Measurements from ENCODE around the gene CCR5AS.
A peak's percentile ranks its signal among the peaks of the same experiment; 100 is the strongest.

Gene CCR5AS

DNA sequence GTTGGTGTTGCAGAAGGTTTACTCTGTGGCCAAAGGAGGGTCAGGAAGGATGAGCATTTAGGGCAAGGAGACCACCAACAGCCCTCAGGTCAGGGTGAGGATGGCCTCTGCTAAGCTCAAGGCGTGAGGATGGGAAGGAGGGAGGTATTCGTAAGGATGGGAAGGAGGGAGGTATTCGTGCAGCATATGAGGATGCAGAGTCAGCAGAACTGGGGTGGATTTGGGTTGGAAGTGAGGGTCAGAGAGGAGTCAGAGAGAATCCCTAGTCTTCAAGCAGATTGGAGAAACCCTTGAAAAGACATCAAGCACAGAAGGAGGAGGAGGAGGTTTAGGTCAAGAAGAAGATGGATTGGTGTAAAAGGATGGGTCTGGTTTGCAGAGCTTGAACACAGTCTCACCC lies 32.1 kb downstream of the CCR5AS start:
- no peak for DNase-seq

GRCh38 chr3:46372492-46373359 lies 34.1 kb downstream of the CCR5AS start:
- no peak for DNase-seq

- DNase-seq = no peak
Measured at GRCh38 chr3:46371519-46372340, 35.1 kb downstream of the CCR5AS start.

DNA sequence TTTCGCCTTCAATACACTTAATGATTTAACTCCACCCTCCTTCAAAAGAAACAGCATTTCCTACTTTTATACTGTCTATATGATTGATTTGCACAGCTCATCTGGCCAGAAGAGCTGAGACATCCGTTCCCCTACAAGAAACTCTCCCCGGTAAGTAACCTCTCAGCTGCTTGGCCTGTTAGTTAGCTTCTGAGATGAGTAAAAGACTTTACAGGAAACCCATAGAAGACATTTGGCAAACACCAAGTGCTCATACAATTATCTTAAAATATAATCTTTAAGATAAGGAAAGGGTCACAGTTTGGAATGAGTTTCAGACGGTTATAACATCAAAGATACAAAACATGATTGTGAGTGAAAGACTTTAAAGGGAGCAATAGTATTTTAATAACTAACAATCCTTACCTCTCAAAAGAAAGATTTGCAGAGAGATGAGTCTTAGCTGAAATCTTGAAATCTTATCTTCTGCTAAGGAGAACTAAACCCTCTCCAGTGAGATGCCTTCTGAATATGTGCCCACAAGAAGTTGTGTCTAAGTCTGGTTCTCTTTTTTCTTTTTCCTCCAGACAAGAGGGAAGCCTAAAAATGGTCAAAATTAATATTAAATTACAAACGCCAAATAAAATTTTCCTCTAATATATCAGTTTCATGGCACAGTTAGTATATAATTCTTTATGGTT lies 35.9 kb downstream of the CCR5AS start, which contains the start of gene CCR5:
Gene CCR5 (plus strand): TSS at position 108 of the 680 bp plus-strand sequence. CDS start 1,957 bp downstream, outside the sequence.
- no peak for DNase-seq

DNA sequence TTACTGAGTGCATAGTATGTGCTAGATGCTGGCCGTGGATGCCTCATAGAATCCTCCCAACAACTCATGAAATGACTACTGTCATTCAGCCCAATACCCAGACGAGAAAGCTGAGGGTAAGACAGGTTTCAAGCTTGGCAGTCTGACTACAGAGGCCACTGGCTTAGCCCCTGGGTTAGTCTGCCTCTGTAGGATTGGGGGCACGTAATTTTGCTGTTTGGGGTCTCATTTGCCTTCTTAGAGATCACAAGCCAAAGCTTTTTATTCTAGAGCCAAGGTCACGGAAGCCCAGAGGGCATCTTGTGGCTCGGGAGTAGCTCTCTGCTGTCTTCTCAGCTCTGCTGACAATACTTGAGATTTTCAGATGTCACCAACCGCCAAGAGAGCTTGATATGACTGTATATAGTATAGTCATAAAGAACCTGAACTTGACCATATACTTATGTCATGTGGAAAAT lies 37.2 kb downstream of the CCR5AS start:
- peak; percentile 56 for DNase-seq

DNA sequence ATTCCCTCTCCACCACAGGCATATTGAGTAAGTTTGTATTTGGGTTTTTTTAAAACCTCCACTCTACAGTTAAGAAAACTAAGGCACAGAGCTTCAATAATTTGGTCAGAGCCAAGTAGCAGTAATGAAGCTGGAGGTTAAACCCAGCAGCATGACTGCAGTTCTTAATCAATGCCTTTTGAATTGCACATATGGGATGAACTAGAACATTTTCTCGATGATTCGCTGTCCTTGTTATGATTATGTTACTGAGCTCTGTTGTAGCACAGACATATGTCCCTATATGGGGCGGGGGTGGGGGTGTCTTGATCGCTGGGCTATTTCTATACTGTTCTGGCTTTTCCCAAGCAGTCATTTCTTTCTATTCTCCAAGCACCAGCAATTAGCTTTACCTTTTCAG lies 37.7 kb downstream of the CCR5AS start:
- DNase-seq = no peak

GRCh38 chr3:46368569-46368968 lies 38.3 kb downstream of the CCR5AS start:
- peak; percentile 67 for DNase-seq

- no peak for DNase-seq
Measured at GRCh38 chr3:46367811-46368210, 39.1 kb downstream of the CCR5AS start.

DNA sequence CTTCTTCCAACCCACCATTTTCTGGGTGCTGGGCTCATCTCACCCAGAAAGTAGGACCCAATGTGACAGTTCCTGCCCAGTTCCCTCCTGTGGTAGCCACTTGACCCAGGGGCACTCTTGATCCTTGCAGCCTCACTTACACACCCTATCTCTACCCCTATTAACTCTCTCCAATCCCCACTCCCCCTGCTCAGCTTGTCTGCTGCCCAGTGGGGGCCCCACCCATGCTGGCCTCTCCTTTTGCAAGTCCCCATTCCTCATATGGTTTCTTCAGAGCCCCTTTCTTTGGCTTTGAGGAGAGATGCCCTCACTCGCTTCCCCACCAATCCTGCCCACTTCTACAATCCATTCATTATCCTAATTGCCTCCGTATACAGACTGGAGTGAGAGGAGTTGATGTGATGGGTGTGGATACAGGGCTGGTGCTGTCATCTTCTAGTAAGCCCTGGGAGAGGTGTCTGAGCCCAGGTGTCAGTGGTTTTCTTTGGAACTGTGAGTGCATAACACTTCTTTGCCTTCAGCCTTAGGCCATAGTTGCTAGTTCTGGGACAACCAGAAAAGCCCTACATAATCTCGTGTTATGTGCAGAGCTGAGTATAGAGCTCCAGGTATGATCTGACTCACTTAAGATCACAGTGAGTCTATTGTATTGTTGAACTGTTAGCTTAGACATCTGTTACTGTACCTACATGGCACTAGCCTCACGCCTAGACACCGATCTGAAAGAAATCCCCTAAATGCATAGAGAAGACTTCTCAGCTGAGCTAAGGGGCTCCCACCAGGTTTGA lies 40.9 kb downstream of the CCR5AS start:
- DNase-seq = no peak

- DNase-seq = no peak
Measured at GRCh38 chr3:46365041-46365440, 41.8 kb downstream of the CCR5AS start.

DNA sequence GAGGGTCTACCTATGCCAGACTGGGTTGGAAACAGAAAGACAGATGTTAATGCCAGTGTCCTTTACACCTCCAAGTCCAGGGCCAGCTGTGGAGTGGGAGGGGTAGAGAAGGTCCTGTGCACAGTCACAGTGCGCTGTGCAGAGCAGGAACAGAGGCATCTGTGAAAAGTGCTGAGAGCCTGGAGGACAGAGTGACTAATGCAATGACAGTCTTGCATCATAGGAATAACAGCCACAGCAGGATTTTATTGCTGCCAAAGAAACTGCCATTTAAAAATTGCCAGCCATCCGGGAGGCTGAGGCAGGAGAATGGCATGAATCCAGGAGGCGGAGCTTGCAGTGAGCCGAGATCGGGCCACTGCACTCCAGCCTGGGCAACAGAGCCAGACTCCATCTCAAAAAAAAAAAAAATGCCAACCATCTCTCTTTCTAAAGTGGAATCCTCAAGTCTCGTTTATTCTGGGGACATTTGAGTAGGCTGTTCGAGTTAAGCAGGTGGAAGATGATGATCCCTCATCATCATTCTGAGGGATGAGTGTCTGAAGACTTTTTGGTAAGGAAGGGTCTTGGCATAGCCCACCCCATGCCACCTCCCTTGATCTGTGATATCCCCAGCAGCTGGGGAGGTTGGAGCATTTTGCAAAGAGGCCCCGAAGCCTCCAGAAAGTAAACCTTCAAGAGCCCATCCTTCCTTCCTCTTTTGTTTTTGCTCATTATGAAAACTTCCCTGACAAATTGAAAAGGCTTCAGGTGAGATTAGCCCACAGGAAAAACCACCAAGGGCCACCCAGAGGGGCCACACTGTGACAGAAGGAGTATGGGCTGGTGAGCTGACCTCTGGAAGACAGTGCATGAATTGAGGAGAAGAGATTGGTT lies 45.2 kb downstream of the CCR5AS start:
- DNase-seq = no peak

GRCh38 chr3:46360907-46361306 lies 46.0 kb downstream of the CCR5AS start:
- DNase-seq = no peak

DNA sequence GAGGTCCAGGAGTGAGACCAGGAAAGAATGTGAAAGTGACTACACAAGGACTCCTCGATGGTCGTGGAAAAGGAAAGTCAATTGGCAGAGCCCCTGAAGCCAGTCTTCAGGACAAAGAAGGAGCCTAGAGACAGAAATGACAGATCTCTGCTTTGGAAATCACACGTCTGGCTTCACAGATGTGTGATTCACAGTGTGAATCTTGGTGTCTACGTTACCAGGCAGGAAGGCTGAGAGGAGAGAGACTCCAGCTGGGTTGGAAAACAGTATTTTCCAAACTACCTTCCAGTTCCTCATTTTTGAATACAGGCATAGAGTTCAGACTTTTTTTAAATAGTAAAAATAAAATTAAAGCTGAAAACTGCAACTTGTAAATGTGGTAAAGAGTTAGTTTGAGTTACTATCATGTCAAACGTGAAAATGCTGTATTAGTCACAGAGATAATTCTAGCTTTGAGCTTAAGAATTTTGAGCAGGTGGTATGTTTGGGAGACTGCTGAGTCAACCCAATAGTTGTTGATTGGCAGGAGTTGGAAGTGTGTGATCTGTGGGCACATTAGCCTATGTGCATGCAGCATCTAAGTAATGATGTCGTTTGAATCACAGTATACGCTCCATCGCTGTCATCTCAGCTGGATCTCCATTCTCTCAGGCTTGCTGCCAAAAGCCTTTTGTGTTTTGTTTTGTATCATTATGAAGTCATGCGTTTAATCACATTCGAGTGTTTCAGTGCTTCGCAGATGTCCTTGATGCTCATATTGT lies 47.0 kb downstream of the CCR5AS start:
- DNase-seq = no peak

DNA sequence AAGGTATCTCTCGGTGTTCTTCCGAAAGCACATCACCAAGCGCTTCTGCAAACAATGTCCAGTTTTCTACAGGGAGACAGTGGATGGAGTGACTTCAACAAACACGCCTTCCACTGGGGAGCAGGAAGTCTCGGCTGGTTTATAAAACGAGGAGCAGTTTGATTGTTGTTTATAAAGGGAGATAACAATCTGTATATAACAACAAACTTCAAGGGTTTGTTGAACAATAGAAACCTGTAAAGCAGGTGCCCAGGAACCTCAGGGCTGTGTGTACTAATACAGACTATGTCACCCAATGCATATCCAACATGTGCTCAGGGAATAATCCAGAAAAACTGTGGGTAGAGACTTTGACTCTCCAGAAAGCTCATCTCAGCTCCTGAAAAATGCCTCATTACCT lies 48.4 kb downstream of the CCR5AS start:
- DNase-seq = no peak

GRCh38 chr3:46356909-46357308 lies 50.0 kb downstream of the CCR5AS start:
- DNase-seq = no peak

DNA sequence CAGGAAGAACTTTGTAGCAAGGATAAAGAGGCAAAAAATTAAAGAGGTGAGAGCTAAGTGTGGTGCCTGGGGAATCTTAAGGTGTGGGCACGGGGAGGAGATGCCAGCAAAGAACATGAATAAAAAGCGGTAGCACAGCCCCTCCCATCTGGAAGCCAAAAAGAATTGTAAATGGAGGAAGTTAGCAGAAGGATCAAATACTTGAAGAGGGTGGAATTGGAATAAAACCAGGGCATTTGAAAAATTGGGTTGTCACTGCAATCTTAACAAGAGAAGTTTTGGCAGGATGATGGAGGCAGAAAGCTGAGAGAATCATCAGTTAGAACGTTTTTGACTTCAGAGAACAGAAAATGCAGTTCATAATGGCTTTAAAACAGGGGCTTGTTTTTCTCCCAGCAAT lies 50.6 kb downstream of the CCR5AS start:
- no peak for DNase-seq

GRCh38 chr3:46354984-46355383 lies 51.9 kb downstream of the CCR5AS start:
- no peak for DNase-seq

DNA sequence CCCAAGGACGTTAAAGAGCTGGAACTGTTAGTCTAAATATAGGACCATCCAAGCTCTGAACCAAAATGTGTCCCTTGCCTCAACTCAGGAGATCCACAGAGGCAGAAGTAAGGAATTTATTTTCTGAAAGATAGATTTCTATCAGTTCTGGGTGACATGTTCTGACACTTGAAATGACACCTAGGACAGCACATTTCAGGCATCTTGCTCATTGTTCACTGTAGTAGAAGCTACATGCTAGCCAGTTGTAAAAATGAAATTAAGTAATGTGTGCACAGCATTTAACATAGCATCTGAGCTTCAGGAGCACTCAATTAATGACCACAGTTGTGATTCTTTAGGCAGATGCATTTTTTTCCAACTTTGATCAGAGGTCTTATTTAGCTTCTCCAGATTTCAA lies 52.4 kb downstream of the CCR5AS start:
- no peak for DNase-seq

DNA sequence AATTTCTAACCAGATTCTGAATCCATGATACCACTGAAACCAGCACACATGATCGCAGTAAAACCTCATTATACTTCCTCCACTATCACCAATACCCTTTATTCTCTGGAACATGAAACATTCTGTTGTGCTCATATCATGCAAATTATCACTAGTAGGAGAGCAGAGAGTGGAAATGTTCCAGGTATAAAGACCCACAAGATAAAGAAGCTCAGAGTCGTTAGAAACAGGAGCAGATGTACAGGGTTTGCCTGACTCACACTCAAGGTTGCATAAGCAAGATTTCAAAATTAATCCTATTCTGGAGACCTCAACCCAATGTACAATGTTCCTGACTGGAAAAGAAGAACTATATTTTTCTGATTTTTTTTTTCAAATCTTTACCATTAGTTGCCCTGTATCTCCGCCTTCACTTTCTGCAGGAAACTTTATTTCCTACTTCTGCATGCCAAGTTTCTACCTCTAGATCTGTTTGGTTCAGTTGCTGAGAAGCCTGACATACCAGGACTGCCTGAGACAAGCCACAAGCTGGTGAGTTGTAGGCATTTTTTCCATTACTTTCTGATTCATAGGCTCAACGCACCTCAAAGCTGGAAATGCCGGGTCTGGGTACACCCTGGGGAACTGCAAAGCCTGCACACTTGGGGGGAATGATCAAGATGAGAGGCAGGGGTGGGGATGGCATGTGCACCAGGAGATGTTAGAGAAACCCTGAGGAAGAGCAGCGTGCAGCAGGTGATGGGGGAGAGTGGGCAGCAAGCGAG lies 53.0 kb downstream of the CCR5AS start, which contains the start of gene CCR2:
Gene CCR2 (plus strand): TSS at position 465 of the 764 bp plus-strand sequence. CDS start 3,417 bp downstream, outside the sequence.
- DNase-seq = peak; percentile 47

DNA sequence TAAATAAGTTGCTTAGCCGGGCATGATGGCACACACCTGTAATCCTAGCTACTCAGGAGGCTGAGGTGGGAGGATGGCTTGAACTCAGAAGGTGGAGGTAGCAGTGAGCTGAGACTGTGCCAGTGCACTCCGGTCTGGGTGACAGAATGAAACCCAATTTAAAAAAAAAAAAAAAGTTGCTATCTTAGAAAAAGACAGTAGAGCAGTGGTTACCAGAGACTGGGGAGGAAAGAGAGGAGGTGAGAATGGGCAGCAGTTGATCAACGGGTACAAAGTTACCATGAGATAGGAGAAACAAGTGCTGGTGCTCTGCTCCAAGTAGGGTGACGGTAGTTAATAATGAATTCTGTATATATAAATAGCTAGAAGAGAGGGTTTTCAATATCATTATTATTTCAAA lies 53.8 kb downstream of the CCR5AS start:
- DNase-seq = no peak

Data from stimulated activated CD8-positive, alpha-beta memory T cell treated with anti-CD3 and anti-CD28 coated beads, Interleukin-4, amount 100 ng/mL, for 48 hours (primary cell).